Activated T-helper 1 cell treated with anti-CD3 and anti-CD28 coated beads, Interleukin-2, amount 50 U/mL, for 16 hours (primary cell): Measurements from ENCODE around the gene ABTB2.
"Not testable (repeated sequence)": the region's sequence is repeated elsewhere in the genome, so short reads cannot be mapped to it uniquely, and the experiment has no call there.

Experiments
- DNase-seq, 2 donors: peaks; one replicate each; pipeline ENCODE4 v3.0.0-alpha.2; 2020; ENCODE audit warnings: low read depth in 1 of 2, low spot score in 1 of 2

Gene ABTB2

DNA sequence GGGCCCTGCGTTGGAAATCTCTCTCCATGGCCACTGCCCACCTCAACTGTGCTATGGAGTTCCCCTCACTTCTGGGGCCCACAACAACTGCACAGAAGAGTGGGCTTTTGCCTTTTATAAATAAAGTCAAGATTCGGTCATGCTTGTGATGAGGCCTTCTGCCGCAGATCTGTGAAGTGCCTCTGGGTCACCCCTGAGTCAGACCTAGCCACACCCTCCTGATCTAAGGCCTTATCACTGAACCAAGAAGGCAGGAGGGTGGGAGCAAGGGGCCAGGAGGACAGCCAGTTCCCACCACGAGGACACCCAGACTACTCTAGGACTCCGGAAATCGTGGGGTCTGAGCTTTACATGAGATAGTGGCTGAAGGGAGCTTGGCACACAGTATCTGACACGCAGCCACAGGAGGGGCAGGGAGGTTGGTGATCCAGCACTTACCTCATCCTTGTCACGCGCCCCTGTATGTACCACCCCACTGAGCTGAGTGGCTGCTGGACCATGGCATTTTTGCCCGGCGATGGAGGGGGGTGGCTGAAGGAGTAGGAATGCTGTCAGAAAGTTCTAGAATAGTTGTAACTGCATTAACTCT, 115.7 kb downstream of the ABTB2 start:
- no peak for DNase-seq

DNA sequence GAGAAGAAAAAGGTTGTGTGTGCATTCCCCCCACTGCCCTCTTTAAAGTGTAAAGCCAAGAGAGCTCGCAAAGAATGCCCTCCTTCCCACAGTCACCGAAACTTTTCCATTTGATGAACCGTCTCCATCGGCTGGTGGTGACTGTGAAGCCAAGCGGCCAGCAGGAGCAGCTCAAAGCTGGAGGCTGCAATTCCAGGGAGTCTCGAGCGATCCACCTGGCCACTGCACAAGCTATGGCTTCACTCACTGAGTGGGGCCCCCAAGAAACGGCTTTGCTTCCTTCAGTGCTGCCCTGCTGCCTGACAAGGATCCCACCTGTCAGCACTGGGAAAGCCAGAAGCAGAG, 117.7 kb downstream of the ABTB2 start:
- DNase-seq = no peak

DNA sequence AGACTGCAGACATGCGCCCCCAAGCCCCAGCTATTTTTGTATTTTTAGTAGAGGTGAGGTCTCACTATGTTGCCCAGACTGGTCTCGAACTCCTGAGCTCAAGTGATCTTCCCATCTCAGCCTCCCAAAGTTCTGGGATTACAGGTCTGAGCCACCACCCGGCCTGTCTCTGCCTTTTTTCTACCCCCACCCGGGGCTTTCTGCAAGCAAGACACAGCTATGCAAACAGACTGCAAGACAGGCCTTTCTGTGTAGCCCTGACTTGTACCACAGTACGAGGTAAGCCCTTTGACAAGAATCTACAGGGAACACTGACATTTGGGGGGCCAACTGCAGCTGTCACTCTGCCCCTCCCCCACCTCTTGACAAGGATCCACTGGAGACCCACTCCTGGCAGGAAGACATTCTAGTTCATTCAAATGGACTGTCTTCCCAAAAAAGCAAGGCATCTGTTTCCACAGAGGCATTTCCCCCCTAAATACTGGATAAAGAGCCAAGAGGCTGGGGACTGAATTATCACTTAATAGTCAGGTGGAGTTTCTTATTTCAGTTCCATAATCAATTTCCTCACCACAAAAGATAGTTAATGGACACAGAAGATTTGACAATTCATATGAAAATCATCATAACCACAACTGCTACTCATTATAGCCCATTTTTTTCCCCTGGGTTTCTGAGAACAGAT, 118.2 kb downstream of the ABTB2 start:
- DNase-seq = no peak

DNA sequence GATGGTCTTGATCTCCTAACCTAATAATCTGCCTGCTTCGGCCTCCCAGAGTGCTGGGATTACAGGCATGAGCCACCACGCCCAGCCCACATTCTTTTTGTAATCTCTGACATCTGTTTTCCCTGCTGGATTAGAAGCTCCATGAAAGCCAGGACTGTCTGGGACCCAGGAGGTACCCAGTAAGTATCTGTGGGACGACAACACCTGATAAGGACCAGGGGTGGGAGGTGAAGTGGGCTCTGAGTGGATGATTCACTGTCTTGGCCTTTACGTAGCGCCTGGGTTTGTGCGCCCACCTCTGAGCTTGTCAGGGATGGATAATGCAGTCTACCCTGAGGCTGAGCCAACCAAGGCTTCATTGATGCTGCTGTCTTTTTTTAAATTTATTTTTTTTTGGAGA, 118.8 kb downstream of the ABTB2 start:
- DNase-seq = no peak

DNA sequence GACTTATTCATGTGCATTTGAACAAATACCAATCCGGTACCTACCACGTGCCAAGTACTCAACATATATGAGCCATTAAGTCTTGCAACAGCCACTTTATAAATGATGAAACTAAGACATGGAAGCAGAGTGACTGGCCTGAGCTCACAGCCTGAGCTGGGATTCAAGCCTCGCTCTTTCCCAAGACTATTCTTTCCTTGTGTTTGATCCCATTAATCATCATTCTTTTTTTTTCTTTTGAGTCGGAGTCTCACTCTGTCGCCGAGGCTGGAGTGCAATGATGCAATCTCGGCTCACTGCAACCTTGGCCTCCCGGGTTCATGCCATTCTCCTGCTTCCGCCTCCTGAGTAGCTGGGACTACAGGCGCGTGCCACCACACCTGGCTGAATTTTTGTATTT, 119.3 kb downstream of the ABTB2 start:
- no peak for DNase-seq

DNA sequence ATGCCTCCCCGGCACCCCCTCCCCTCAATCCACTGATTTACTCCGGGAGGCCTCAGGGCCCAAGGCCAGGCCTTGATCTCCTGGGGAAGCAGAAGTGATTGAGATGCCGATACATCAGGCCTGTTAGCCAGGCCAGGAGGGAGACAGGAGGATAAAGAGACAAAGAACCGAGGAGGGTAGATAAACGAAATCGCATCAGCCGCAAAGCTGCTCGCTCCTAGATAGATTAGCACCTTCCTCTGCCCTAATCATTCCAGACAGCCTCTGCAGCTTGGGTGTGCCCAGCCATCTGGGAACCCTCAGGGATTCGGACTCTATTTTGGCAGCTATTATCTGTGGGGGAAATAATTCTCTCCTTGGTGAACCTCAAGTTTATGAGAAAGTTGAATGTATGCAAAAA, 121.2 kb downstream of the ABTB2 start:
- DNase-seq = no peak

DNA sequence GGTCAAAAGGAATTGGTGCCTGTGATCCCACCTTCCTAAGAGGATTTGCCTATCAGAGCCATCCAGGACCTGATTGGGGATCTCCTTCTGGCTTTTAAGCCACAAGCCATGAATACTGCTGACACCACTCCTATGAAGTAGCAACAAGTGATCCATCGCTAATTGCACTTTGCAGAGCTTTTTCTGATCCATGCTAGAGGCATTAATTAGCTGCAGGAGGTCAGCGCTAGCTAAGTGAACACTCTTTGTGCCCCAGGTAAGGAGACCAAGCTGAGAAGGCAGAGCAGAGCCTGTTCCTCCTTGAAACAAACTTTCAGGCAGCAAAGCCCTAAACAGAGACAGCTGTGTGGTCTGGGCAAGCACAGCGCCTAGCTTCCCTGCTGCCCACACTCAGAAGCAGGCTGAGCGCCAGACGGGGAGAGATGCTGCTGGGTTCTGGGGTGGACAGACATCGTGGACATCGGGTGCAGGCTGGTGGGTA, 122.2 kb downstream of the ABTB2 start:
- DNase-seq = no peak

DNA sequence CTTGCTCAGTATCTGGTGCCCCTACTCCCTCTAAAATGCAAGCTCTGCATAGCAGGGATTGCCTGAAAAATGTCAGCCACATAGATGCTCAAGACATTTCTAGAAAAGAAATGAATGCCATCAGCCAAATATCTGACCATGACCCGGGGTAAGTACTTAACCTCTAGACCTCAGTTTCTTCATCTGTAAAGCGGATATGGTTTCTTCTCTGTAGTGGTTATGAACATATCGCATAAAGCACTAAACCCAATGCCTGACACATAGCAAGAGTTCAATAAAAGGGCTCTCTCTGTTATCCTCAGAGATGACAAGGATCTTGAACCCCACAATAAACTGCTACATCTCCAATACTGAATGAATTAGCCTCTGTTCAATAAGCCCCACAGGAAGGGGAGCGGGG, 122.6 kb downstream of the ABTB2 start:
- no peak for DNase-seq

DNA sequence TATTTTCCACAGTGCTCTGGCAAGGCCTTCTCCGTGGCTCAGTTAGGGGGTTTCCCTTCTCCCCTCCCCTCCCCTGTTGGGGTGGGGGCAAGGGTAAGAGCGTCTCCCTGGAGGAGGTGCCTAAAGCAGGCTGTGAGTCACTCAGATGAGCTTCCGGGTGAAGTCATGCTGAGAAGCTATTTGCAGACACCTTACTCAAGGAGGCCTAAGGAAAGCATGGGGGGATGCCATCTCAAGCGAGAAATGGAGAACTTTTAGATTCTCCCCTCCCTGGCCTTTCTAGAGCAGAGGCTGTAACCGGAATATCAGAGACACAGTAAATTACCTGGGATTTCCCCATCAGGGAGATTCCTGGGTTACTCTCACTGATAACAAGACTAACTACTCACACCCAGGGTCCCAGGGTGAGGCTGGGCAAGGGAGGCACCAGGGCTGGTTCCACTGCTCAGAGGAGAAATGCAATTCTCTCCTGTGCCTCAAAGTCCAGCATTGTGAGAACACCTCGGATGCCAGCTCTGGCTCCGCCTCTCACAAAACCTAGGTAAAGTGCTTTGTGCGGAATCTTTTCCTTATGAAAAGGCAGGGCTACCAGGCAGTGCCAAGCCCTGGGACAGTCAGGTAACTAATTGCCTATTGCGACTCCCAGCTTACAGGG, 123.6 kb downstream of the ABTB2 start:
- peak; percentile 32 to 67 for DNase-seq

DNA sequence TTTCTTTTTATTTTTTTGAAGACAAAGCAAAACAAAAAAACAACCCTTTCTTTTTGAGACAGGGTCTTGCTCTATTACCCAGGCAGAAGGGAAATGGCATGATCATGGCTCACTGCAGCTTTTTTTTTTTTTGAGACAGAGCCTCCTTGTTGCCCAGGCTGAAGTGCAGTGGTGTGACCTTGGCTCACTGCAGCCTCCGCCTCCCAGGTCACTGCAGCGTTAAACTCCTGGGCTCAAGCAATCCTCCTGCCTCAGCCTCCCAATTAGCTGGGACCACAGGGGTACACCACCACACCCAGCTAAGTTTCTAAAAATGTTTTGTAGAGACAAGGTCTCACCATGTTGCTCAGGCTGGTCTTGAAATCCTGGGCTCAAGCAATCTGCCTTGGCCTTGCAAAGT, 124.6 kb downstream of the ABTB2 start:
- DNase-seq = no peak

DNA sequence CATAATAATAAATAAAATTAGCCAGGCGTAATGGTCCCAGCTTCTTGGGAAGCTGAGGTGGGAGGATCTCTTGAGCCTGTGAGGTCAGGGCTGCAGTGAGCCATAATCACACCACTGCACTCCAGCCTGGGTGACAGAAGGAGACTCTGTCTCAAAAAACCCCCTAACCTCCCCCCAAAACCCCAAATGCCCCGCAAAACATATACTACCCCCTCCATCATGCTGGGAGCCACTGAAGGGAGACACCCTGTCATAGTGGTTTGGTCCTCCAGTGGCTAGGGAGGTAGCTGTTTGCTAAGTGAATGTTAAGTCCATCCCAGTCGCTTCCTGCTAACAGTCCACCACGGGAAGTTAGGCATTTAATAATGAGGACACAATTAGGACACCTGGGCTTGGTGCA, 125.0 kb downstream of the ABTB2 start:
- no peak for DNase-seq

DNA sequence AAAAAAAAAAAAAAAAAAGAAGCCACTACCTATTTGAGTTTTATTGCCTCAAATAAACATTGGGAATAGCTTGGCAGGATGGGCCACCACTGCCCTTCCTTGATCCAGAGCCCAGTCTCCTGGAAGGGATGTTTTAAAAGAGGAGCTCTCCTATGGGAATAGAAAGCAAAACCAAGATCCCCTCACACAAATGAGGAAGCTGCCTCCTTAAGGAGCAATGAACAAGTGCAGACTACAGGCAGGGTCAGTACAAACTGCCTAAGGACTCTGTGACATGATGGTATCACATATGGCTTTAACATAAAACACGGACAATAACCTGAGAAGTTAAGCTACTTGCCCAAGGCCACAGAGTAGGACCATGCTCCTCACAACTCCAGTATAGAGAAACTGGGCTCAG, 131.6 kb downstream of the ABTB2 start:
- DNase-seq = no peak

DNA sequence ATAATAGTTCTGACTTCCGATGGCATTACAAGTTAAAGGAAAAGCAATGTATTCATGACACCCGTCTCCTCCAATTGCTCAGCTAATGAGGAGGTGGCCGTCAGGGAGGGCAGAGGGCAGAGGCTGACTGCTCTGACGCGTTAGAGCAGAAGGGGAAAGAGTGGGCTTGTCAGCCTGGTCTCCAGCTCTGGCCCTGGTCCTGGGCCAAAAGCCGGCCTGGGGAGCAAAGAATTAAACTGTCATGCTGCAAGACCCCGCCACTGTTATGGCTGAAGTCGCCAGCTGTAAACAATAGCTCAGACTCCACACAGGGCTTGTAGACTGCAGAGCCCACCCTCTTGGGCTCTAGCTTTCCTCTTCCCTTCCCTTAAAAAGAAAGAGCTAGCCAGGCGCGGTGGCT, 132.7 kb downstream of the ABTB2 start:
- no peak for DNase-seq

DNA sequence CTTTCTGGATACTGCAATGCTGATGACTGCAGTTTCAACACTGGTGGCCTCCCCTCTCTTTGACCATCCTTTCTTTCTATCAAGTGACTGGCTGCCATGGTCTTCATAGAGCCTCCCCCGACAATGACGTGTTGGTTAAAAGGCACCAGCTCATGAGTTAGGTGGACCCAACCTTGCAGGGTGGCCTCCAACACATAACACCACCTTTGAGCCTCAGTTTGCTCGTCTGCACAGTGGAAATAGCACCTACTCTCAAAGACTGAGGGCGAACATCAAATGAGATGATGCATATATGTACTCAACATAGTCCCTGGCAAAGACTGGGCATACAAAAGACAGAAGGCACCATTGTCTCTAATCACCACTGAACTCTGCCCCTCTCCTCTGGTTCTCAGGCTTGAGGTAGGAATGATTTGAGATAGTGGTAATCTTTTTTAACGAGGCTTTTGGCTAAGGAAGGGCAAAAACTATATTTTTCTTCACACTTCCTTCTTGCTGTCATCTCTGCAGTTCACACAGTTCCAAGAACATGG, 133.3 kb downstream of the ABTB2 start:
- no peak for DNase-seq

DNA sequence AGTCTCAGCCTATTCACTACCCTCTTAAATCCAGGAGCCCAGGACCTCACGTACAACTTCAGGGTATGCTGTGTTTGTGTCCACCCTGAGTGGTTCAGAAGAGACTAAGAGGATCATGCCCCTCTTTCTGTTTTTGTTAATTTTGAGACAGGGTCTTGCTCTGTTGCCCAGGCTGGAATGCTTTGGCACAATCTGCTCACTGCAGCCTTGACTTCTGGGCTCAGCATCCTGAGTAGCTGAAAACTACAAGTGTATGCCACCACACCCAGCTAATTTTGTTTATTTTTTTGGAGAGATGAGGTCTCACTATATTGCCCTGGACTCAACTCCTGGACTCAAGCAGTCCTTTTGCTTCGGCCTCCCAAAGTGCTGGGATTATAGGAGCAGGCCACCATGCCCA, 133.9 kb downstream of the ABTB2 start:
- DNase-seq = no peak

DNA sequence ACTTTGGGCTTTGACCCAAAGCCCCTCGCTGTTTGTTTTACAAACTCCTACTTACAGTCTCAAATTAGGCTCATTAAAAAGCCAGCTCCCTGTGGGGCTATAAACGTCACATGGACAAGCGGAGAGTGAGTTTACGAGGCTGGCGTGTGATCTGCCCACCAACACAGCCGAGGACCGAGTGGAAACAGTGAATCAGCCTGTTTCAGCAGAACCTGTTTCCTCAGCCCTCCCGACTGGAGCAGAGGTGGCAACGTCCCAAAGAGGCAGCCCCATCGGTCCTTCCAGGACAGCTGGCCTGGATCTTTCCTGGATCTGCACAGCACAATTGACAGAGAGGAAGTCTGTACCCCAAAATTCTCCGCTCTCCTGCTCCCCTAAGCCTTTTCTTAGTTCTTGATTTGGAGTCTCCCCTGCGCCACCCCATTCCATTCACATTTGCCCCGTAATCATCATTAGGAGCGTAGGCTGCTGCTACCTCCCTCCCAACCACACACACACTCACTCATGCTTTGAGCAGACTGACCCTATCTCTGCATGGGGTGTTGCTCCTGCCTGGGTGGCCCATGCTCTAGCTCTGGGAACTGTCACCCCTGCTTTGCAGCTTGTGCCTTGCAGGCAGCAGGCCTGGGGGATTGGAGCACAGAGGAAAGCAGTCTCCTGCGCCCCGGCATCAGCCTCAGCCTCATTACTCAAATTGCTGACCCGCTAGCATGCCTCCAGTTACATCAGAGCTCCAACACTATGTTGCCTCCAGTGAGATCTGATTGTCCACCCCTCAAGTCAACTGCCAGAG, 134.6 kb downstream of the ABTB2 start:
- no peak for DNase-seq

DNA sequence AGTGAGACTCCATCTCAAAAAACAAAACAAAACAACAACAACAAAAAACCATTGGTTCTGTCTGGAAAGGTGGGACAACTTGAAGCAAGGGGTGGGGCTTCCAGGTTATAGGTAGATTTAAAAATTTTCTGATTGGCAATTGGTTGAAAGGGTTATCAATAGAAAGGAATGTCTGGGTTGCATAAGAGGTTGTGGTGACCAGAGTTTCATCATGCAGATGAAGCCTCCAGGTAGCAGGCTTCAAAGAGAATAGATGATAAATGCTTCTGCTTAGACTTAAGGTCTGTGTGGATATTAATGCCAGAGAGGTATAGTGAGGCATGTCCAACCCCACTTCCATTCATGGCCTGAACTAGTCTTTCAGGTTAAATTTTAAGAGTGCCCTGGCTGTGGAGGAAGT, 135.8 kb downstream of the ABTB2 start:
- DNase-seq = no peak

DNA sequence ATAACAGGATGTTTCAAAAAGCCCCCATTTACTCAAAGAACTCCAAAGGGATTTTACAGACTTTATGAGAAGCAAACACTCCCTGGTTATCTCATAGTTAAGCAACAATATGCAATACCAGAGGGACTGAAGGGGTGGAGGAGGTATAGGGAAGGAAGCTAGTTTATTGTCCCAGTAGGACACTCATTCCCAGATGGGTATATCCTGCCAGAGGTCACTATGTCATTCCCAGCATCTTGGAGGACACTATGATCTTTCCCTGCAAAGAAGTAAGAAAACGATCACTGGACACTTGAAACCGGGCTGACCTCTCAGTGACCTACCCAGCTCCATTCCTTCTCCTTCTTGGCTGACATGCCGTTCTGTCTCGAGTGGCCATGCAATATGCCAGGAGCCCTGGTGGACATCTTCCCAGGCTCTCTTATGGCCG, 137.9 kb downstream of the ABTB2 start:
- no peak for DNase-seq

DNA sequence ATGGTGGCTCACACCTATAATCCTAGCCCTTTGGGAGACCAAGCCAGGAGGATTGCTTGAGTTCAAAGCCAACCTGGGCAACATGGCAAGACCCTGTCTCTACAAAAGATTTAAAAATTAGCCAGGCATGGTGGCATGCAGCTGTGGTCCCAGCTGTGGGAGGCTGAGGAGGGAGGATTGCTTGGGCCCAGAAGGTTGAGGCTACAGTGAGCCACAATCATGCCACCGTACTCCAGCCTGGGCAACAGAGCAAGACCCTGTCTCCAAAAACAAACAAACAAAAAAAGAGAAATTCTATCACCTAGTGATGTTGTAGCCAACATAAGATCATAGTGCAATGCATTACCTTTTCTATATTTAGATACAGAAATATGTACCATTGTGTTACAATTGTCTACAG, 138.5 kb downstream of the ABTB2 start:
- DNase-seq = no peak

DNA sequence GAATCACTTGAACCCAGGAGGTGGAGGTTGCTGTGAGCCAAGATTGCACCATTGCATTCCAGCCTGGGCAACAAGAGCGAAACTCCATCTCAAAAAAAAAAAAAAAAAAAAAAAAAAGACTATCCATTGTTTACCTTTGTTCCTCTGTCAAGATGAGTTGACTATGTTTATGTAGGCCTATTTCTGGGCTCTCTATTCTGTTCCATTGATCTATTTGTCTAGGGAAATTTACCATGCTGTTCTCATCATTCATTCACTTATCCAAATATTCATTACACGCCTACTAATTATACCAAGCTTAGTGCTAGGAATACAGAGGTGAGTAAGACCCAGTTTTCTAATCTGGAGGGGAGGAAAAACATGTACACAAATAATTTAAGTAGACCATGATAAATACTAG, 139.1 kb downstream of the ABTB2 start:
- DNase-seq = not testable (repeated sequence)

DNA sequence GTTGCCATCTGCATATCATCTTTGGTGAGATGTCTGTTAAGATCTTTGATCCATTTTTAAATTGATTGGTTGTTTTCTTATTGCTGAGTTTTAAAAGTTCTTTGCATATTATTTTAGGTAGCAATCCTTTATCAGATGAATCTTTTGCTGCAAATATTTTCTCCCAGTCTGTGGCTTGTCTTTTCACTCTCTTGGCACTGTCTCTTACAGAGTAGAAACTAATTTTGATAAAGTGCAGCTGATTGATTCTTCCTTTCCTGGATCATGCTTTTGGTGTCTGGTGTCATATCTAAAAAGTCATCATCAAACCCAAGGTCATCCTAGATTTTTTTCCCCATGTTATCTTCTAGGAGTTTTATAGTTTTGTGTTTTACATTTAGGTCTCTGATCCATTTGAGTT, 139.7 kb downstream of the ABTB2 start:
- DNase-seq = no peak

DNA sequence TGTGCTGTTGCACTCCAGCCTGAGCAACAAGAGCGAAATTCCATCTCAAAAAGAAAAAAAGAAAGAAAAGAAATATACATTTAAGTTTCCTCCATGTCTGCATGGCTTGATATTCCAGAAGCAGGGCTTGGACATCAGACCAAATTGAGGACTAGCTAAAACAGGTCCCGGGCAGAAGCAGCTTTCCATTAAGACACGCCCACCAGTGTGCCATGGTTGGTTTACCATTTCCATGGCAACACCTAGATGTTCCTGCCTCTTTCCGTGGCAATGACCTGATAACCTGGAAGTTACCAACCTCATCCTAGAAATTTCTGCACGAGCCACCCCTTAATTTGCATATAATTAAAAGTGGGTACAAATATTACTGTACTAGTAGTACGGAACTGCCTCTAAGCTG, 141.1 kb downstream of the ABTB2 start:
- DNase-seq = no peak
